ENCODE measurements around the gene LSM7.

Gene LSM7

GRCh38 chr19:2274931-2275535 lies 53.4 kb downstream of the LSM7 start:
- DNase-seq, result peak; percentile 57

- DNase-seq, result no peak
Measured at GRCh38 chr19:2274185-2274711, 54.1 kb downstream of the LSM7 start.

- peak; percentile 83 for DNase-seq
Measured at GRCh38 chr19:2273356-2274184, 54.8 kb downstream of the LSM7 start.
